Dendritic cell treated with granulocyte-macrophage colony-stimulating factor and Interleukin-4, amounts not matched to agents 40 ng/mL and 50 ng/mL, for 4 days (primary cell): ENCODE measurements around the gene GPATCH2.
A peak's percentile ranks its signal among the peaks of the same experiment; 100 is the strongest.
"Not testable (repeated sequence)": the region's sequence is repeated elsewhere in the genome, so short reads cannot be mapped to it uniquely, and the experiment has no call there.

ENCODE experiments used
- H3K27ac Mint-ChIP-seq: one replicate; pipeline ENCODE4 v1.8.0; 2022; ENCODE audit warnings: mild to moderate bottlenecking, mixed read lengths
- H3K27me3 Mint-ChIP-seq: one replicate; pipeline ENCODE4 v1.8.0; 2022; ENCODE audit warnings: mild to moderate bottlenecking, mixed read lengths
- H3K36me3 Mint-ChIP-seq: one replicate; pipeline ENCODE4 v1.8.0; 2022; ENCODE audit warnings: low read depth, mixed read lengths
- H3K4me1 Mint-ChIP-seq: one replicate; pipeline ENCODE4 v1.8.0; 2022; ENCODE audit warnings: low read depth, mixed read lengths
- H3K4me3 Mint-ChIP-seq: one replicate; pipeline ENCODE4 v1.8.0; 2022; ENCODE audit warnings: mild to moderate bottlenecking, moderate library complexity, mixed read lengths
- H3K9me3 Mint-ChIP-seq: one replicate; pipeline ENCODE4 v1.8.0; 2022; ENCODE audit warnings: mixed read lengths
- intact Hi-C: fragments of 100-400 bp; cut with micrococcal nuclease; formaldehyde crosslinking; loops from one replicate; pipeline ENCODE4 v1.15.0; 2022

Gene GPATCH2

DNA sequence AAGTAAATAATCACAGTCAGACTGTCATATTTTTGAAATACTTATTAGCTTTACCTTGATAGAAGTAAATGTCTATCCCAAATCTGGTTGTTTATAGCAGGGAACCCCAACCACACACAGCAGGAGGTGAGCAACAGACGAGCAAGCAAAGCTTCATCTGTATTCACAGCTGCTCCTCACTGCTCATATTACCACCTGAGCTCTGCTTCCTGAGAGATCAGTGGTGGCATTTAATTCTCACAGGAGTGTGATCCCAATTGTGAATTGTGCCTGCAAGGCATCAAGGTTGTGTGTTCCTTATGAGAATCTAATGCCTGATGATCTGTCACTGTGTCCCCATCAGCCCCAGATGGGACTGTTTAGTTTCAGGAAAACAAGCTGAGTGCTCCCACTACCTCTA lies 104.3 kb downstream of the GPATCH2 start:
- no peaks in the 10 kb centered on the region for H3K4me1 Mint-ChIP-seq
- no peak overlapping the region for H3K4me3 Mint-ChIP-seq
- H3K36me3 Mint-ChIP-seq, result peaks cover 6% of the 10 kb centered on the region
- H3K9me3 Mint-ChIP-seq, result peaks cover 7% of the 10 kb centered on the region
- no peak overlapping the region for H3K27ac Mint-ChIP-seq
- intact Hi-C loops, result no loop called here
- H3K27me3 Mint-ChIP-seq, result no peaks in the 10 kb centered on the region

- Mint-ChIP-seq H3K4me3 (no peak overlapping the region), H3K27me3 (no peaks in the 10 kb centered on the region), H3K36me3 (peaks cover 6% of the 10 kb centered on the region), H3K4me1 (no peaks in the 10 kb centered on the region), H3K9me3 (peaks cover 7% of the 10 kb centered on the region), H3K27ac (no peak overlapping the region)
- intact Hi-C loops, result no loop called here
Observed at GRCh38 chr1:217525773-217526490, 105.0 kb downstream of the GPATCH2 start.

- Mint-ChIP-seq H3K4me3 (no peak overlapping the region), H3K4me1 (no peaks in the 10 kb centered on the region), H3K36me3 (peaks cover 6% of the 10 kb centered on the region), H3K27me3 (no peaks in the 10 kb centered on the region), H3K27ac (no peak overlapping the region), H3K9me3 (peaks cover 7% of the 10 kb centered on the region)
- intact Hi-C loops, result no loop called here
Observed at GRCh38 chr1:217524787-217525520, 105.9 kb downstream of the GPATCH2 start.

DNA sequence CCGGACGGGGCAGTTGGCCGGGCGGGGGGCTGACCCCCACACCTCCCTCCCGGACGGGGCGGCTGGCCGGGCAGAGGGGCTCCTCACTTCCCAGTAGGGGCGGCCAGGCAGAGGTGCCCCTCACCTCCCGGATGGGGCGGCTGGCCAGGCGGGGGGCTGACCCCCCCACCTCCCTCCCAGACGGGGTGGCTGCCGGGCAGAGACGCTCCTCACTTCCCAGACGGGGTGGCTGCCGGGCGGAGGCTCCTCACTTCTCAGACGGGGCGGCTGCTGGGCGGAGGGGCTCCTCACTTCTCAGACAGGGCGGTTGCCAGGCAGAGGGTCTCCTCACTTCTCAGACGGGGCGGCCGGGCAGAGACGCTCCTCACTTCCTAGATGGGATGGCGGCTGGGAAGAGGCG lies 107.0 kb downstream of the GPATCH2 start:
- H3K9me3 Mint-ChIP-seq, intact Hi-C loops, H3K36me3 Mint-ChIP-seq, H3K27ac Mint-ChIP-seq, H3K4me3 Mint-ChIP-seq, H3K4me1 Mint-ChIP-seq, H3K27me3 Mint-ChIP-seq: not testable (repeated sequence)

DNA sequence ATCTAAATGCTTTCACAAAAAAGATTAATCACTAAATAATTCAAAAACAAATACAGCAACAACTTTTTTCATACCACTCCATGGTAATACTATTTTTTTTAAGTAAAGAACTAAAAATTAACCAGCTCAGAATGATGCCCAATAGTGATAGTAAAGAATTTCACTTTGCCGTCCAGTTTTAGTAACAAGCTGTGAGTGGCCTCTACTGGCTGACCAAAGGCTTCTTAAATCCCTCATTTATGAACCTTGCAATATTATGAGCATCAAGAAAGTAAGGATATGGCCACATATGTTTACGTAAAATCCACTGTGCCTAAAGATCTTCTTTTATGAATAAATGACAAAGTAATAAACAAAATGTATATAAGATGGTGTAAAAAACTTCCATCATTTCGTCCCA lies 108.6 kb downstream of the GPATCH2 start:
- peaks cover 6% of the 10 kb centered on the region for H3K36me3 Mint-ChIP-seq
- no peaks in the 10 kb centered on the region for H3K27me3 Mint-ChIP-seq
- H3K4me3 Mint-ChIP-seq, result no peak overlapping the region
- intact Hi-C loops, result no loop called here
- H3K27ac Mint-ChIP-seq, result no peak overlapping the region
- no peaks in the 10 kb centered on the region for H3K4me1 Mint-ChIP-seq
- no peaks in the 10 kb centered on the region for H3K9me3 Mint-ChIP-seq

- Mint-ChIP-seq H3K4me3 (no peak overlapping the region), H3K27ac (no peak overlapping the region), H3K9me3 (no peaks in the 10 kb centered on the region), H3K4me1 (no peaks in the 10 kb centered on the region), H3K27me3 (no peaks in the 10 kb centered on the region), H3K36me3 (peaks cover 6% of the 10 kb centered on the region)
- intact Hi-C loops, result no loop called here
Observed at GRCh38 chr1:217521317-217521716, 109.6 kb downstream of the GPATCH2 start.

- intact Hi-C loops, result no loop called here
- Mint-ChIP-seq H3K36me3 (peaks cover 13% of the 10 kb centered on the region), H3K4me1 (peaks cover 4% of the 10 kb centered on the region), H3K27me3 (no peaks in the 10 kb centered on the region), H3K9me3 (no peaks in the 10 kb centered on the region), H3K27ac (no peak overlapping the region), H3K4me3 (no peak overlapping the region)
Observed at GRCh38 chr1:217506878-217507277, 124.0 kb downstream of the GPATCH2 start.

DNA sequence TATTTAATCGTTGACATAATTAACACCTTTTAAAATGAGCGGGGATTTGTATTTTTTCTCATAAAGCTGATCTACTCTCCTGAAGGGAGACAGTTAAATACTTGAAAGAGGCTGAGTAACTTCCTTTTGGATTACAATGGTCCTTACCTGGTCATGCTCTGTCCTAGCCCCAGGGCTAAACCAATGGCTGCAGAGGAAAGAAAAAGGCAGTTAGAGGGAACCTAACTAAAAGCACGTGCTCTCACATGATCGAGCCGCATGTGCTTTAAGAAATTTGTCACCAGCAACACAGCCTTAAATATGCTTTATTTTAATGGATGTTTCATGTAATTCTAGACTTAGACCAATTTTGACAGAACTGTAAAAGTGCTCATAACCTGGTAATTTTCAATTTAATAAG lies 132.7 kb downstream of the GPATCH2 start:
- H3K36me3 Mint-ChIP-seq, result peaks cover 2% of the 10 kb centered on the region
- no peak overlapping the region for H3K27ac Mint-ChIP-seq
- H3K9me3 Mint-ChIP-seq, result no peaks in the 10 kb centered on the region
- intact Hi-C loops, result no loop called here
- no peaks in the 10 kb centered on the region for H3K27me3 Mint-ChIP-seq
- H3K4me3 Mint-ChIP-seq, result no peak overlapping the region
- H3K4me1 Mint-ChIP-seq, result peaks cover 17% of the 10 kb centered on the region

GRCh38 chr1:217495249-217495648 lies 135.6 kb downstream of the GPATCH2 start:
- Mint-ChIP-seq H3K27ac (peak overlapping the region; percentile 39), H3K9me3 (no peaks in the 10 kb centered on the region)
- intact Hi-C loops, result no loop called here

DNA sequence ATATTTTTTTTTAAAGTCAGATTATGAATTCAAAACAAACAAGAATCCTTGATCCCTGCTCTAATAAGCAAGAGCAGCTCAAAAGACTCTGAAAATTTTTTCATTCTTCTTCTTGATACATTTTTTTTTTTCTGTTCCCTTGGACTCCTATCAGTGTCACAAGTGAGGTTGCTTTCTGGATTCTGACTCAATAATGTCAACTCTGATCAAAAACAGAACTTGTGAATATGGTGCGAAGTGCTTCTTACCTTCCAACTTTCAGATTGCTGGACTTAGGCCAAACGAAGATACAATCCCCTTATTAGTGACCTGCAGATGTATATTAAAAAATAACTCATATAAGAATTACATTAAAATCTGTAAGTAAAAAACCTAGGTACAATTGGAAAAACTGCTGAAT lies 136.1 kb downstream of the GPATCH2 start:
- peaks cover 17% of the 10 kb centered on the region for H3K36me3 Mint-ChIP-seq
- intact Hi-C loops, result no loop called here
- no peaks in the 10 kb centered on the region for H3K27me3 Mint-ChIP-seq
- H3K9me3 Mint-ChIP-seq, result no peaks in the 10 kb centered on the region
- no peak overlapping the region for H3K4me3 Mint-ChIP-seq
- H3K4me1 Mint-ChIP-seq, result peaks cover 15% of the 10 kb centered on the region
- peak overlapping the region; percentile 39 for H3K27ac Mint-ChIP-seq

More at GRCh38 chr1:217495249-217495648, 135.6 kb downstream of the GPATCH2 start:
- peaks cover 13% of the 10 kb centered on the region for H3K36me3 Mint-ChIP-seq
- H3K4me3 Mint-ChIP-seq, result no peak overlapping the region
- H3K4me1 Mint-ChIP-seq, result peaks cover 15% of the 10 kb centered on the region
- no peaks in the 10 kb centered on the region for H3K27me3 Mint-ChIP-seq

DNA sequence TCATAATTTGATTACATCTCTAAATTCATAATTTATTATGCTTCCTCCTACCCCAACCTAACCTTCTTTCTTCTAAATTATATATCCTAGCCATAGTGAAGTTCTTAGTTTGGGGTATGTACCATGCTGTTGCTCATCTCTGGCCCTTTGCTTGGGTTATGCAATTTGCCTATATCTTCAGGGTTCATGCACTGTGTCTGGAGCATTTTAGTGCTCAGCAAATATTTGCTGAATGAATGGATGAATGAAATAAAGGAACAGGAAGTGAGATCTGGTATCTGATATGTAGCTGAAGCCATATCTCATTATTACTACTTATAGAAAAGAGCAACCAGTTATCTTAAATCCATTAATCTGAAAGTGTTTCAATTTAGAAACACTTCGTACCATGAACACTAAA lies 137.6 kb downstream of the GPATCH2 start:
- intact Hi-C loops, result no loop called here
- Mint-ChIP-seq H3K4me1 (peaks cover 15% of the 10 kb centered on the region), H3K36me3 (peaks cover 27% of the 10 kb centered on the region), H3K9me3 (no peaks in the 10 kb centered on the region), H3K27me3 (no peaks in the 10 kb centered on the region), H3K27ac (no peak overlapping the region), H3K4me3 (no peak overlapping the region)

DNA sequence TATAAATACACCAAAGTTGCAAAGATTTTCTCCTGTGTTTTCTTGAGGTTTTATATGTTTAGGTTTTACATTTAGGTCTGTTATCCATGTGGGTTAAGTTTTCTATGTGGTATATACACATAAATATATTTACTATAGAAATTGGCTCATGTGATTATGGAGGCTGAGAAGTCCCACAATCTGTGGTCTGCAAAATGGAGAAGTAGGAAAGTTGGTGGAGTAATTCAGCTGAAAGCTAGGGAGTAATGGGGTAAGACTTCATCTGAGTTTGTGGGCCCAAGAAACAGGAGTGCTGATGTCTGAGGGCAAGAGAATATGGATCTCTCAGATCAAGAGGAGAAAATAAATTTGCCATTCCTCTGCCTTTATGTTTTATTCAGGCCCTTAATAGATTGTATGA lies 146.0 kb downstream of the GPATCH2 start:
- H3K27ac Mint-ChIP-seq, result no peak overlapping the region
- no peak overlapping the region for H3K4me3 Mint-ChIP-seq
- intact Hi-C loops, result no loop called here
- H3K4me1 Mint-ChIP-seq, result peaks cover 13% of the 10 kb centered on the region
- peaks cover 10% of the 10 kb centered on the region for H3K9me3 Mint-ChIP-seq
- H3K36me3 Mint-ChIP-seq, result peaks cover 27% of the 10 kb centered on the region
- no peaks in the 10 kb centered on the region for H3K27me3 Mint-ChIP-seq

DNA sequence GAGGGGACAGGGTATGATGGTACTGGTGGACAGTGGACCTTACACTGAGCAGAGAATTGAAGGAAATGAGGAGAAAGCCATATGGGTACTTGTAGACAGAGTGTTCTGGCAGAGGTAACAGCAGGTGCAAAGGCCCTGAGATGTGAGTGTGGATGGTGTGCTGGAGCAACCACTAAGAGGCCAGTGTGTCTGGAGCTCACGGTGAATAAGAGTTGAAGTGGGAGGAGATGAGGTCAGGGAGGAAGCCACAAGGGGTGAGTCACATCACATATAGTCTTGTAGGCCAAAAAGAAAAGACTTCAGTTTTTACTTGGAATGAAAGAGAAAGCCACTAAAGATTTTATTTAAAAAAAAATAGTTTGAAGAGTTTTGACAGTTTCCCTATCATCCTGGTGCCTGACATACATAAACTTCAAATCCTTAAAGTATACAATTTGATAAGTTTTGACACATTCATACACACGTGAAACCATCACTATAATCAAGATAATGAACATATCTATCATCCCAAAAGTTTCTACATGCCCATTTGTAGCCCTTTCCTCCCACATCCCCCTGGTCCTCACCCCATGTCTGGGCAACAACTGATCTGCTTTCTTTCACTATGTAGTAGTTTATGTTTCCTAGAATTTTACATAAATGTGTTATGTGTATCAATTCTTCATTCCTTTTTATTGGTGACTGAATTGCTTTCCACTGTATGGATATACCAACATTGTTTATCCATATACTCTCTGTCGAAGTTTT lies 148.4 kb downstream of the GPATCH2 start:
- Mint-ChIP-seq H3K27me3 (no peaks in the 10 kb centered on the region), H3K27ac (peak overlapping the region; percentile 13), H3K36me3 (peaks cover 26% of the 10 kb centered on the region), H3K9me3 (peaks cover 29% of the 10 kb centered on the region), H3K4me3 (no peak overlapping the region), H3K4me1 (peaks cover 13% of the 10 kb centered on the region)
- intact Hi-C loops, result no loop called here

DNA sequence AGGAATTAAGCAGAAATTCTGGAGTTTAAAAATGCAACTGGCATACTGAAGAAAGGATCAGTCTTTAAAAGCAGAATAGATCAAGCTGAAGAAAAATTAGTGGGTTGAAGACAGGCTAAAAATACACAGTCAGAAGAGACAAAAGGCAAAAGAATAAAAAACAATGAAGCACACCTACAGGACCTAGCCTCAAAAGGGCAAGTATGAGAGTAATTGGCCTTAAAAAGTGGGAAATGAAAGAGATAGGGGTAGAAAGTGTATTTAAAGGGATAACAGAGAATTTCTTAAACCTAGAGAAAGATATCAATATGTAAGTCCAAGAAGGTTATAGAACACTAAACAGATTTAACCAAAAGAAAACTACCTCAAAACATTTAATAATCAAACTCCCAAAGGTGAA lies 152.4 kb downstream of the GPATCH2 start:
- Mint-ChIP-seq H3K9me3 (peaks cover 29% of the 10 kb centered on the region), H3K36me3 (peaks cover 19% of the 10 kb centered on the region), H3K27me3 (no peaks in the 10 kb centered on the region), H3K4me3 (no peak overlapping the region), H3K27ac (no peak overlapping the region), H3K4me1 (peaks cover 13% of the 10 kb centered on the region)
- intact Hi-C loops, result no loop called here
